Mucosa of stomach (tissue), 1 donor: ENCODE results near the gene STEAP3.
"Not testable (repeated sequence)": the region's sequence is repeated elsewhere in the genome, so short reads cannot be mapped to it uniquely, and the experiment has no call there.

Experiments used
- H3K27me3 ChIP-seq: one replicate; pipeline ENCODE4 v1.7.0; 2013; ENCODE audit warnings: mild to moderate bottlenecking, low read length; ENCODE audit not compliant: control insufficient read depth, insufficient read depth
- H3K36me3 ChIP-seq: one replicate; pipeline ENCODE4 v1.7.0; 2013; ENCODE audit warnings: low read length; ENCODE audit not compliant: control insufficient read depth, insufficient read depth
- H3K4me1 ChIP-seq: one replicate; pipeline ENCODE4 v1.7.0; 2013; ENCODE audit warnings: mild to moderate bottlenecking, low read length; ENCODE audit not compliant: control insufficient read depth, insufficient read depth
- H3K4me3 ChIP-seq: one replicate; pipeline ENCODE4 v1.7.0; 2013; ENCODE audit warnings: low read length
- H3K9ac ChIP-seq: one replicate; pipeline ENCODE4 v1.7.0; 2013; ENCODE audit warnings: mild to moderate bottlenecking, low read length, moderate library complexity
- H3K9me3 ChIP-seq: one replicate; pipeline ENCODE4 v1.7.0; 2013; ENCODE audit warnings: mild to moderate bottlenecking, low read length, moderate library complexity; ENCODE audit not compliant: control insufficient read depth
- donor health status: Pancreatic carcinoma.

STEAP3 gene

DNA sequence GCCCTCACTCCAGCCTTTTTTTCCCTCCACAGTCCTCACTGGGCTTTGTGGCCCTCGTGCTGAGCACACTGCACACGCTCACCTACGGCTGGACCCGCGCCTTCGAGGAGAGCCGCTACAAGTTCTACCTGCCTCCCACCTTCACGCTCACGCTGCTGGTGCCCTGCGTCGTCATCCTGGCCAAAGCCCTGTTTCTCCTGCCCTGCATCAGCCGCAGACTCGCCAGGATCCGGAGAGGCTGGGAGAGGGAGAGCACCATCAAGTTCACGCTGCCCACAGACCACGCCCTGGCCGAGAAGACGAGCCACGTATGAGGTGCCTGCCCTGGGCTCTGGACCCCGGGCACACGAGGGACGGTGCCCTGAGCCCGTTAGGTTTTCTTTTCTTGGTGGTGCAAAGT, 39.4 kb downstream of the STEAP3 start:
- no peaks in the 10 kb centered on the region for H3K4me1 ChIP-seq
- H3K9ac ChIP-seq: no peak overlapping the region
- no peaks in the 10 kb centered on the region for H3K9me3 ChIP-seq
- H3K27me3 ChIP-seq: no peaks in the 10 kb centered on the region
- H3K4me3 ChIP-seq: no peak overlapping the region
- H3K36me3 ChIP-seq: no peaks in the 10 kb centered on the region

DNA sequence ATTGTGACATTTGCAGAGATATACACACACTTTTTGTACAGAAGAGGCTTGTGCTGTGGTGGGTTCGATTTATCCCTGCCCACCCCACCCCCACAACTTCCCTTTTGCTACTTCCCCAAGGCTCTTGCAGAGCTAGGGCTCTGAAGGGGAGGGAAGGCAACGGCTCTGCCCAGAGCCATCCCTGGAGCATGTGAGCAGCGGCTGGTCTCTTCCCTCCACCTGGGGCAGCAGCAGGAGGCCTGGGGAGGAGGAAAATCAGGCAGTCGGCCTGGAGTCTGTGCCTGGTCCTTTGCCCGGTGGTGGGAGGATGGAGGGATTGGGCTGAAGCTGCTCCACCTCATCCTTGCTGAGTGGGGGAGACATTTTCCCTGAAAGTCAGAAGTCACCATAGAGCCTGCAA, 40.0 kb downstream of the STEAP3 start:
- no peaks in the 10 kb centered on the region for H3K27me3 ChIP-seq
- H3K4me1 ChIP-seq: no peaks in the 10 kb centered on the region
- H3K4me3 ChIP-seq: no peak overlapping the region
- H3K9me3 ChIP-seq: no peaks in the 10 kb centered on the region
- no peak overlapping the region for H3K9ac ChIP-seq
- no peaks in the 10 kb centered on the region for H3K36me3 ChIP-seq

DNA sequence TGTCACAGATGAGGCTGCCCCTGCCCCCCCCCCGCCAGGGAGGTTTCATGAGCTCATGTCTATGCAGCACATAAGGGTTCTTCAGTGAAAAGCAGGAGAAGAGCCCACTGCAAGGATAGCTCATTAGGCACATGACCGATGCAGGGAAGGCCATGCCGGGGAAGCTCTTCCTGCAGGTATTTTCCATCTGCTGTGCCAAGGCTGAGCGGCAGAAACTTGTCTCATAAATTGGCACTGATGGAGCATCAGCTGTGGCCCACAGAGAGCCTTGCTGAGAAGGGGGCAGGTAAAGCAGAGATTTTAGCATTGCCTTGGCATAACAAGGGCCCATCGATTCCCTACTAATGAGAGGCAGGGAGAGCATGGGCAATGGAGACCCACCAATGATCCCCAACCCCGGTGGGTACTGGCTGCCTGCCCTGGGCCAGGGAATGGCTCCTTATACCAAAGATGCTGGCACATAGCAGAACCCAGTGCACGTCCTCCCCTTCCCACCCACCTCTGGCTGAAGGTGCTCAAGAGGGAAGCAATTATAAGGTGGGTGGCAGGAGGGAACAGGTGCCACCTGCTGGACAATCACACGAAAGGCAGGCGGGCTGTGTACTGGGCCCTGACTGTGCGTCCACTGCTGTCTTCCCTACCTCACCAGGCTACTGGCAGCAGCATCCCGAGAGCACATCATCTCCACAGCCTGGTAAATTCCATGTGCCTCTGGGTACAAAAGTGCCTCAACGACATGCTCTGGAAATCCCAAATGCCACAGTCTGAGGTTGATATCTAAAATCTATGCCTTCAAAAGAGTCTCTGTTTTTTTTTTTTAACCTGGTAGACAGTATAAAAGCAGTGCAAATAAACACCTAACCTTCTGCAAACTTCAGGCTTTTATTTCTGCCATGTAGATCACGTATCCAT, 41.4 kb downstream of the STEAP3 start:
- no peaks in the 10 kb centered on the region for H3K36me3 ChIP-seq
- H3K27me3 ChIP-seq: no peaks in the 10 kb centered on the region
- no peaks in the 10 kb centered on the region for H3K9me3 ChIP-seq
- no peaks in the 10 kb centered on the region for H3K4me1 ChIP-seq
- no peak overlapping the region for H3K4me3 ChIP-seq
- no peak overlapping the region for H3K9ac ChIP-seq

DNA sequence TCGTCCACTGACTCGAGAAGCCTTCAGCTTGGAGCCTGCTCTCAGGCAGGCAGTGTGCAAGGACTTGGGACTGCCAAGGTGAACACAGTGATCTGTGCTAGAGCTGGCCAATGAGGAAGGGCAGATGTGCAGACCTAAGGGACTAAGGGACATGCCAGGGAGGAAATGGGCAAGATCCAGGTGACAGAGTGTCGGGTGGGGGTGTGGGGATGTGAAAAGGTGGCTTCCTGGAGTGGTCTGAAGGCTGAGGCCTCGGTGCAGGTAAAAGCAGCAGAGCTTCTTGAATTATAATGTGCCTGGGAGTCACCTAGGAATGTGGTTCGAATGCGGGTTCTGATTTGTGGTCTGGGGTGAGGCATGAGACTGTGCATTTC, 42.0 kb downstream of the STEAP3 start:
- no peaks in the 10 kb centered on the region for H3K36me3 ChIP-seq
- H3K4me3 ChIP-seq: no peak overlapping the region
- H3K27me3 ChIP-seq: no peaks in the 10 kb centered on the region
- no peak overlapping the region for H3K9ac ChIP-seq
- H3K4me1 ChIP-seq: no peaks in the 10 kb centered on the region
- H3K9me3 ChIP-seq: no peaks in the 10 kb centered on the region

DNA sequence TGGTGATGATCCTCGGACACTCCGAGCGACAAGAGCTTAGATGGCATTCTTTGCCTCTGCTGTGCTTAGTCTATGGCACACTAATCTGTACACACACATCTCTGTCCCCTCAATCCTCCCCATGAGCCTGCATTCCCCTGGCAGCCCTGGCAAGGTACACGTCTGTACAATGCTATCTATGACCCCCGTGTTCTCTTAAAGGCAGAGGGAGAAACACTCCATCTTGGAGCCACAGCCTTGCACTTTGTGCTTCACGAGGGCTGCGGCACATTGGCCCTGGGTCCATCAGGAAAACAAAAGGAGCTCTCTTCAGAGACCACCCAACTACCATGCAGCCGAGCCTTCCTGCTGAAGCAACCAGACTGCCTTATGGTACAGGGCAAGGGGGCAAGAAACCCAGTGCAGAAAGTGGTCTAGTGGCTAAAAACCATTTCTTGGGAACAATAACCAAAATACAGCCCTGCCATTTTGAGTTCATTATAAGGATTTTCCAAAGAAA, 42.5 kb downstream of the STEAP3 start:
- no peak overlapping the region for H3K9ac ChIP-seq
- no peak overlapping the region for H3K4me3 ChIP-seq
- H3K4me1 ChIP-seq: no peaks in the 10 kb centered on the region
- no peaks in the 10 kb centered on the region for H3K9me3 ChIP-seq
- H3K27me3 ChIP-seq: no peaks in the 10 kb centered on the region
- no peaks in the 10 kb centered on the region for H3K36me3 ChIP-seq

DNA sequence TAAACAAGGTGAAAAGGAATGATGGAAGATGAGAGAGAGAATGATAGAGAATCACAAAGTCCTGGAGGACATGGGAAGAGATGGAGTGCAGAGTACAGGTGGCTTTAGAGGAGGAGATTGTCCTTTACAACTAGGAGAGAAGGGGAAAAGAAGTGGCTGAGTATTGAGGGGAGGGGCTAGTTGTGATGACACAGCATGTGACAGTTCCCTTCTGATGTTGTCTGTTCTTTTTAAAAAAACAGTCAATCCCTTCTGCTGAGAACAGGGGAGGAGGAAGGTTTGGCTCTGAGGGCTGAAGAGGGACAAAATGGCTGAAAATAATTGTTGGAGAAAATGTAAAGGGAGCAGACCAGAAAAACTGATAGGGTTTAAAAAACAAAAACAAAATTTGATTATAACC, 44.0 kb downstream of the STEAP3 start:
- Histone ChIP-seq H3K4me1 (no peaks in the 10 kb centered on the region), H3K4me3 (no peak overlapping the region), H3K9me3 (no peaks in the 10 kb centered on the region)

DNA sequence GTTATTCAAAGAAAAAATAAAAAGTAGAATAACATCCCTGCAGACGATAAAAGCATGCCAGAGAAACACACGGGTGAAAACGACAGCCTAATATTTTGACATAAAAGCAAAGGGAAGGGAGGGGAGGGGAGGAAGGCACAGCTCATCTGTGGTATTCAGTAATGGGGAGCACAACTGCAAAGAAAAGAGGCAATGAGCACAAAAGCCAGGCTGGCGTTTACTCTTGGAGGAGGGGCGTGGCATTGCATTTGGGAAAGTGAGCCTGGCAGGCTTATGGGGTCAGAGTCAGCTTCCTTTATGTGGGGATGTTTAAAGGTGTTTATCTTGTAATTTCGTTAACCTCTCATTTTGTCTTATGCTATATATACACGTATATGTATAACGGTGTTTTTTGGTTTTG, 53.2 kb downstream of the STEAP3 start:
- Histone ChIP-seq H3K36me3 (no peaks in the 10 kb centered on the region), H3K9me3 (no peaks in the 10 kb centered on the region), H3K27me3 (no peaks in the 10 kb centered on the region), H3K4me3 (no peak overlapping the region), H3K9ac (no peak overlapping the region), H3K4me1 (no peaks in the 10 kb centered on the region)

More for the DNA sequence above, 44.0 kb downstream of the STEAP3 start:
- Histone ChIP-seq H3K36me3 (no peaks in the 10 kb centered on the region), H3K27me3 (no peaks in the 10 kb centered on the region), H3K9ac (no peak overlapping the region)

DNA sequence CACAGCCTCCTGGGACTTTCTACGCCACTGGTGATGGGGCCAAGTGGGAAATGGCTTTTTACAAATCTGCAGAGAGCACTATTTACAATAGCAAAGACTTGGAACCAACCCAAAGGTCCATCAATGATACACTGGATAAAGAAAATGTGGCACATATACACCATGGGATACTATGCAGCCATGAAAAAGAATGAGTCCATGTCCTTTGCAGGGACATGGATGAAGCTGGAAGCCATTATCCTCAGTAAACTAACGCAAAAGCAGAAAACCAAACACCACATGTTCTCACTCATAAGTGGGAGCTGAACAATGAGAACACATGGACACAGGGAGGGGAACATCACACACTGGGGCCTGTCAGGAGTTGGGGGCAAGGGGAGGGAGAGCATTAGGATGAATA, 54.8 kb downstream of the STEAP3 start:
- not testable (repeated sequence) for H3K9me3 ChIP-seq, H3K9ac ChIP-seq, H3K4me1 ChIP-seq, H3K4me3 ChIP-seq, H3K27me3 ChIP-seq, H3K36me3 ChIP-seq

DNA sequence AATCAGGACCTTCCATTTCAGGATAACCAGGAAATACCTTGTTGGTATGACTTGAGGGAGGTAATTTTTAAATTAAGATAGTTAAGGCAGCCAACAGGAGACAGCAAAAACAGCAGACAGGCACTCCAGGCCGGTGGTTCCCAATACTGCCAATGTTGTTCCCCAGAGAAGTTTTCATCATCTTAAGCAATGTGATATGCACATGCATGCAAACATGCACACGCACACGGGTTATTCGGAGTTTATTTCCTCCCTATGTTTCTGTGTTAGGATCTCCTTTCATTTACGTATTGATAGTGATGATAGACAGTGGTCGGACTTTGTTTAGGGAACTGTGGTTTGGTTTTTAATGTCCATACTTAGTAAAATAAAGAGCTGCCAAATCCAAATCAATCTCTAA, 55.3 kb downstream of the STEAP3 start:
- no peak overlapping the region for H3K4me3 ChIP-seq
- H3K9me3 ChIP-seq: no peaks in the 10 kb centered on the region
- H3K9ac ChIP-seq: no peak overlapping the region
- no peaks in the 10 kb centered on the region for H3K36me3 ChIP-seq
- peaks cover 2% of the 10 kb centered on the region for H3K4me1 ChIP-seq
- no peaks in the 10 kb centered on the region for H3K27me3 ChIP-seq

DNA sequence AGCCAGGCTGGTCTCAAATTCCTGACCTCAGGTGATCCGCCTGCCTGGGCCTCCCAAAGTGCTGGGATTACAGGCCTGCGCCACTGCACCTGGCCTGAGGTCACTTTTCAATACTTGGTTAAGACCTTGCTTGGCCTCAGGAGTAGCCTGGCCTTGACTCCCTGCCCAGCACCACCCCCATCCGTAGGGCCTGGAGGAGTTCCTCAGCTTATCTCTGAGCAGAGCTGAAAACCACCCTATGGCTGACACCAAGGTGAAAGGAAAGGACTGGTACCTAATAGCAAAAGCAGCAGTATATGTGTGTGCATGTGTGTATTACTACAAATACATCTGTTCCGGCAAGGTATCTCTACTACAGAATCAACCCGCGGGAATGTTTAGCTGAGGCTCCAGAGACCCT, 56.0 kb downstream of the STEAP3 start:
- no peak overlapping the region for H3K4me3 ChIP-seq
- H3K36me3 ChIP-seq: no peaks in the 10 kb centered on the region
- H3K9ac ChIP-seq: no peak overlapping the region
- H3K9me3 ChIP-seq: no peaks in the 10 kb centered on the region
- H3K27me3 ChIP-seq: no peaks in the 10 kb centered on the region
- peaks cover 6% of the 10 kb centered on the region for H3K4me1 ChIP-seq

DNA sequence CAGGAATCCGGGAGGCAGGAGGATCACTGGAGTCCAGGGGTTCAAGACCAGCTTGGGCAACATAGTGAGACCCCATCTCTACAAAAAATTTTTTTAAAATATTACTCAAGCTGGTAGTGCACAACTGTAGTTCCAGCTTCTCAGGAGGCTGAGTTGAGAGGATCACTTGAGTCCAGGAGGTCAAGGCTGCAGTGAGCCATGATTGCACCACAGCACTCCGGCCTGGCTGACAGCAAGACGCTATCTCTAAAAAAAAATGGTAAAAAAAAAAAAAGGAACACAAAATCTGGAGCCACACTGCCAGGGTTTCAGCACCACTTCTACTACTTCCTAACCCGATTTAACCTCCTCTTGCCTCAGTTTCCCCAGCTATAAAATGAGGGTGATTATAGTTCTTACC, 57.0 kb downstream of the STEAP3 start:
- no peak overlapping the region for H3K9ac ChIP-seq
- peaks cover 6% of the 10 kb centered on the region for H3K4me1 ChIP-seq
- H3K4me3 ChIP-seq: no peak overlapping the region
- no peaks in the 10 kb centered on the region for H3K9me3 ChIP-seq
- no peaks in the 10 kb centered on the region for H3K27me3 ChIP-seq
- no peaks in the 10 kb centered on the region for H3K36me3 ChIP-seq

DNA sequence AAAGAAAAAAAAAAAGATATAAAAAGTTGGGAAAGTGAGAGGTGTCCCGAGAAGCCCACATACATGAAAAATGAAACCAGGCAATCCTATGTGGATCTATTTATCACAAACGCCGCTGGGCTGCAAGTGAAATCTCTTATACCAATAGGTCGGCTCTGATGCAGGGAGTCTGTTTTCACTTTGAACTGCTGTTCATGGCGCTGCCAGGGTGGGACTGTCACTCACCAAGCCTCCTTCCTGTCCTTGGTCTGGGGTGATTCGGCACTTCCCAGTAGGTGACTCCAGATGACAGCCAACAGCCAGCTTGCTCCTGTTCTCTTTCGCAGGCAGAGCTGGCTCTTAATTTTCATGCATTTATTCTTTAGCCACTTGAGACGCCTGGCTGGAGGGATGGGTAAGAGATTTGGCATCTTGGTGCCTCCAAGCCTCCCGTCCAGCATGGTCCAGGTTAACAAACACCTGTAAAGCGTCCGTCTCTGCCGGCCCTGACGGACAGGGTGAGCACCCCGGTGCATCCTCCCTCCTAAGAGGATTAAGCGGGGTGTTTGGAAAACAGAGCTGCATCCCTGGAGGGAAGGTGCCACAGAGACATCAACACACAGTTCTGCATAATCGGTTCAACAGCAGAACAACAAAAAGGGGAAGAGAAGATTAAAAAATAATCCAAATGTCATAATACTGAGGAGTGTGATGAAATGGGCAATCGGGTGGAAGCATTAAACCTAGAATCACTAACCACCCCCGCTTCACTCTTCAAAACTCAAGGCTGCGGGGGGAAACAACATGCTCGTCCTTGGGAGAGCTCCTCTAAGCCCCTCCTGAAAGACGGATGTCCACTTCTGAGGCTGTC, 58.7 kb downstream of the STEAP3 start:
- H3K9me3 ChIP-seq: no peaks in the 10 kb centered on the region
- no peaks in the 10 kb centered on the region for H3K27me3 ChIP-seq
- no peak overlapping the region for H3K4me3 ChIP-seq
- H3K9ac ChIP-seq: no peak overlapping the region
- no peaks in the 10 kb centered on the region for H3K36me3 ChIP-seq
- peaks cover 6% of the 10 kb centered on the region for H3K4me1 ChIP-seq
